Activated T-cell treated with anti-CD3 and anti-CD28 coated beads for 4 hours (primary cell): ENCODE measurements around the gene CHST12.

Experiments used
- DNase-seq: peaks from one replicate; pipeline ENCODE4 v3.0.0-alpha.2; 2020

CHST12 gene

DNA sequence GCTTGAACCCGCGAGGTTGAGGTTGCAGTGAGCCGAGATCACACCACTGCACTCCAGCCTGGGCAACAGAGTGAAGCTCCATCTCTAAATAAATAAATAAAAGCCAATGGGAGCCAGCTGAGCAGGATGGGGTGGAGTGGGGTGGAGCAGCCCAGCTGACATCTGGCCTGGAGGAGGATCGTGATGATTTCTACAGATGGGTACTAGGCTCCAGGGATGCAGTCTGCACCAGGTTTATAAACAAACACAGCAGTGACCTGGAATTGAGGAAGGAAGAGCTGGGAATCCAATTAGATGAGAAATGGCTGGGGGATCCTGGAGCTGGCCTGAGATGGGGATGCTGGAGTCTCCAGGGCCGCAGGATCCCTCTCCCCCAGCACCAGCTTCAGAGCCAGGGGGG lies 80.1 kb downstream of the CHST12 start:
- DNase-seq, result no peak

DNA sequence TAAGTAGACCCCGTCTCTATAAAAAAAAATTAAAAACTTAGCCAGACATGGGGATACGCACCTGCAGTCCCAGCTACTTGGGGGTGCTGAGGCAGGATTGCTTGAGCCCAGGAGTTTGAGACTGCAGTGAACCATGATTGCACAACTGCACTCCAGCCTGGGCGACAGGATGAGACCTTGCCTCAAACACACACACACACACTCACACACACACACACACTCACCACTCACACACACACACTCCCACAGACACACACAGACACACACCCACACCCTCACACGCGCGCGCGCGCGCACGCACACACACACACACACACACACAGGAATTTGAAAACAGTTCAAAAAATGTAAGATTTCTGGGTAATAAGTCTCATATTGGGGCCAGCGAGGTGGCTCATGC lies 81.5 kb downstream of the CHST12 start:
- no peak for DNase-seq

DNA sequence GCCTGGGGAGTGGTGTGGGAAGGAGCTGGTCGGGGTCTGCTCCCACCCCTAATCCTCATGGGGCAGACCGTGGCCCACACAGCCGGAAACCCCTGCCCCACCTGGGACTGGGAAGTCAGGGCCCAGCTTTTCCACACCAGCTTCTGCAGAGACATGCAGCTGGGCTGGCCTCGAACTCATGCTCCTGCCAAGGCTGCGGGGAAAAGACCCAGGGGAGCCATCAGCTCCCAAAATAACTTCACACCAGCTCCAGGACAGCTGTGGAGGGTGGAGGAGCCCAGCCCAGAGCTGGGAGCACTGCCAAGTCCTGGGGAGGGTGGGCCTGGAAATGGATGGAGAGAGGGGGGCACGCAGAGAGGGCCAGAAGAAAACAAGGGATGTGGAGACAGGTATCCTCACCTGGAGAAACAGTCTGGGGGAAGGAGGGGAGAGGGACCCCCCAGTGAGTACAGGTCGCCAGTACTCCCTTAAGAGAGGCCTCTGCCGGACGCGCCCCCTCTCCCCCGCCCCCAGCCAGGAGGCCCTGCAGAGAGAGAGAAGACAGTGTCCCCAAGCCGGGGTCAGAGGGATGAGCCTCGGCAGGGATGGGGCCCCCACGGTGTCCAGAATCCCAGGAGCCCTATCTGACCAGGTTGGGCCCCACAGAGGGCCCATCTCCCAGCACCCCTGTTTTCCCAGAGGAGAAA lies 84.3 kb downstream of the CHST12 start:
- no peak for DNase-seq

GRCh38 chr7:2488272-2488645 lies 84.8 kb downstream of the CHST12 start:
- DNase-seq, result no peak

DNA sequence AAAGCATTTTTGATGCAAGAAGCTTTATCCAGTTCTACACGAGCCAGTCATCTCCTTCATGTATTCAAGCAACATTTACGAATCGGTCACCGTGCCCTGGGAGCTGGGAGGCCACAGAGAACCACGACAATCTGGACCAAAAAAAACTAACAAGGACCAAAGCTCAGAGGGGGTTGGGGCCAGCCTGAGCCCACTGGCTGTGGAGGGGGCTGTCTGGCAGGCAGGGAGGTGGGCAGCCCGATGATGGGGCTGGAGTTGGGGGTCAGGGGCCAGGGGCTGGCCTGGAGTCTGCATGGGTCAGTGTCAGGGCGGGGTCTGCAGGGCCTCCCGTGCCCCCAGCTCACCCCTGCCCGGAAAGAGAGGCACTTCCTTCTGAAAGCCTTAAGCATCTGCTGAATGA lies 85.3 kb downstream of the CHST12 start:
- no peak for DNase-seq

DNA sequence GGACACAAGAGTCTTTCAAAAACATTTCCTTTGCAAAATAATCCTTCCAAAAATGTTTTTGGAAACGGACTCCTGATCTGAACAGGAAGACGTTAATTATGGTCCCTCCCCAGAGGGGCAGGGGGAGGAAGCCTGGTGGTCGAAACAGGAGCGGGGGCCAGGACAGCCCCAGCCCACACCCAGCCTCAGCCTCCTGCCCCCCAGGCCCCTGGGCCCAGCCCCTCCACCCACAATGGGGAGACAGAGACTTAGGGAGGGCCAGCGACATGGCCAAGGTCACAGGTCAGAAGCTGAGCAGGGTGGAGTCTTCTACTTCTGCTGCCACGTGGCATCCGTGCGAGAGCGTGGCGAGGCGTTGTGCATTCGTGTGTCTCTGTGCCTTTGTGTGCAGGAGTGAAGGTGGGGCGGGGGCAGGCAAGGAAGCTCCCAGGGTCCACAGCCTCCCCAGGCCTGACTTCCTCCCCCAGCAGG lies 86.8 kb downstream of the CHST12 start:
- DNase-seq, result no peak

GRCh38 chr7:2492038-2492437 lies 88.6 kb downstream of the CHST12 start:
- no peak for DNase-seq

GRCh38 chr7:2493205-2494164 lies 90.1 kb downstream of the CHST12 start:
- DNase-seq, result no peak

GRCh38 chr7:2494191-2495130 lies 91.0 kb downstream of the CHST12 start:
- DNase-seq, result no peak

DNA sequence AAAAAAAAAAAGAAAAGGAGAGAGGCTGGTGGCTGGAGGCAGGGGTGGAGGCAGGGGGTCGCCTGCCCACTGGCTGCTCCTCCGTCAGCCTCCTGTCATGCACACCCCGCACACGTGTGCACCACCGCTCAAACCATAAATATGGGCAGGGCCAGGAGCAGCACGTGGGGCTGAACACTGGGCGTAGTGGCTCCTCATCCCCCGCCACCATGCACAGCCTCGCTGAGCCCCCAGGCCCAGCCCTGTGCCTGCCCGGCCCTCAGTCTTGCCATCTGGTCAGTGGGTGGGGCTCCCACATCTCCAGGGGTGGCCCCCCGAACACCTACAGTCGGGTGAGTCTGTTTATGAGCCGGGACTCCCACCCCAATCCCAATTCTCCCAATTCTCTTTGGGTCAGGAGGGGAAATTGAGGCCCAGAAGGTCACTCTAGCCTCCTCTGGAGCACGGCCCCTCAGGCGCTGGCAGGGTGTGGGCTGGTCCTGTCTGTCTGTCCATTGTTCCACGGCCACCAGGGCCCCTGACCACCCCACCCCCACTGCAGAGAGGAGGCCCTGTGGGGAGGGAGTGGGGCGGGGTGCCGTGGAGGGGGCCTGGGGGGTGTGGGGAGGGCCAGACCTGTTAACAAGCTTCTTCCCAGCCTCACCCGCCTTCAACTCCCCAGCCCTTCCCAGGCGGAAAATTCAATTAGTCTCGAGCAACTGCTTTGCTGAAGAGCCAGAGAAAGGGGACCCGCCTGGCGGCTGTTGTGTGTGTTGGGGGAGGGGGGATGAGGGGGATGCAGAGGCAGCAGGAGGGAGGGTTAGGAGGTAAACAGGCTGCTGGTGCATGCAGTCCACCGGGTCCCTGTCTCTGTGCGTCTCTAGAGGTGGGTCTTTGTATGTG lies 92.2 kb downstream of the CHST12 start:
- no peak for DNase-seq

GRCh38 chr7:2496375-2496774 lies 93.0 kb downstream of the CHST12 start:
- DNase-seq, result no peak

- no peak for DNase-seq
These were observed 93.7 kb downstream of the CHST12 start for GRCh38 chr7:2497065-2497464.

- no peak for DNase-seq
These were observed 94.3 kb downstream of the CHST12 start for GRCh38 chr7:2497500-2498336.
